Measurements from ENCODE around the gene ARSA. TPM values are rescaled to one million over a fixed set of nuclear protein-coding genes. Genes with fewer than 3 reads are reported as not detected.

Gene ARSA
- total and polyA plus RNA-seq, 9 donors, result 8.4 to 21.9 (median 14.2) TPM

- Histone ChIP-seq H3K4me1 (ENCODE audit: control insufficient read depth, insufficient read depth, low read length) (peaks cover 8% of the 10 kb centered on the region), H3K27ac (ENCODE audit: low read length) (no peak overlapping the region), H3K36me3 (ENCODE audit: control insufficient read depth, insufficient read depth, low read length) (no peaks in the 10 kb centered on the region), H3K4me3 (ENCODE audit: low read length) (no peak overlapping the region), H3K27me3 (ENCODE audit: control insufficient read depth, insufficient read depth, low read length) (no peaks in the 10 kb centered on the region), H3K9me3 (replicated peaks; ENCODE audit: control insufficient read depth, low read depth, low read length) (no peaks in the 10 kb centered on the region)
- 81% methylated on average over 5 of the region's 5 CpGs for WGBS (ENCODE audit: insufficient coverage)
- no peak for DNase-seq
These were observed 40.5 kb downstream of the ARSA start for GRCh38 chr22:50587407-50587806.

- H3K27me3 ChIP-seq (ENCODE audit: control insufficient read depth, insufficient read depth, low read length), result no peaks in the 10 kb centered on the region
- no peak overlapping the region for H3K27ac ChIP-seq (ENCODE audit: low read length)
- peaks cover 15% of the 10 kb centered on the region for H3K4me1 ChIP-seq (ENCODE audit: control insufficient read depth, insufficient read depth, low read length)
- WGBS (ENCODE audit: insufficient coverage), result 73% methylated on average over 2 of the region's 5 CpGs
- H3K36me3 ChIP-seq (ENCODE audit: control insufficient read depth, insufficient read depth, low read length), result peaks cover under 1% of the 10 kb centered on the region
- no peak for DNase-seq
- no peaks in the 10 kb centered on the region for H3K9me3 ChIP-seq (replicated peaks; ENCODE audit: control insufficient read depth, low read depth, low read length)
- H3K4me3 ChIP-seq (ENCODE audit: low read length), result no peak overlapping the region
These were observed 41.5 kb downstream of the ARSA start for GRCh38 chr22:50586416-50586815.

GRCh38 chr22:50585781-50586180 is 42.2 kb downstream of the ARSA start:
- WGBS (ENCODE audit: insufficient coverage), result 97% methylated on average over 7 of the region's 8 CpGs
- no peak overlapping the region for H3K4me3 ChIP-seq (ENCODE audit: low read length)
- DNase-seq, result no peak
- H3K27ac ChIP-seq (ENCODE audit: low read length), result no peak overlapping the region
- peaks cover 17% of the 10 kb centered on the region for H3K4me1 ChIP-seq (ENCODE audit: control insufficient read depth, insufficient read depth, low read length)
- H3K36me3 ChIP-seq (ENCODE audit: control insufficient read depth, insufficient read depth, low read length), result peaks cover 7% of the 10 kb centered on the region
- no peaks in the 10 kb centered on the region for H3K9me3 ChIP-seq (replicated peaks; ENCODE audit: control insufficient read depth, low read depth, low read length)
- H3K27me3 ChIP-seq (ENCODE audit: control insufficient read depth, insufficient read depth, low read length), result no peaks in the 10 kb centered on the region

- WGBS (ENCODE audit: insufficient coverage), result 100% methylated on average over 1 of the region's 3 CpGs
- H3K4me3 ChIP-seq (ENCODE audit: low read length), result no peak overlapping the region
- DNase-seq, result no peak
- peaks cover 17% of the 10 kb centered on the region for H3K4me1 ChIP-seq (ENCODE audit: control insufficient read depth, insufficient read depth, low read length)
- peaks cover 11% of the 10 kb centered on the region for H3K36me3 ChIP-seq (ENCODE audit: control insufficient read depth, insufficient read depth, low read length)
- no peak overlapping the region for H3K27ac ChIP-seq (ENCODE audit: low read length)
- H3K9me3 ChIP-seq (replicated peaks; ENCODE audit: control insufficient read depth, low read depth, low read length), result no peaks in the 10 kb centered on the region
- H3K27me3 ChIP-seq (ENCODE audit: control insufficient read depth, insufficient read depth, low read length), result no peaks in the 10 kb centered on the region
These were observed 42.7 kb downstream of the ARSA start for GRCh38 chr22:50585238-50585637.

GRCh38 chr22:50584106-50585096 is 43.6 kb downstream of the ARSA start:
- H3K9me3 ChIP-seq (replicated peaks; ENCODE audit: control insufficient read depth, low read depth, low read length), result no peaks in the 10 kb centered on the region
- no peaks in the 10 kb centered on the region for H3K27me3 ChIP-seq (ENCODE audit: control insufficient read depth, insufficient read depth, low read length)
- DNase-seq, result no peak
- H3K4me1 ChIP-seq (ENCODE audit: control insufficient read depth, insufficient read depth, low read length), result peaks cover 25% of the 10 kb centered on the region
- H3K36me3 ChIP-seq (ENCODE audit: control insufficient read depth, insufficient read depth, low read length), result peaks cover 19% of the 10 kb centered on the region
- WGBS (ENCODE audit: insufficient coverage), result 90% methylated on average over 16 of the region's 23 CpGs
- no peak overlapping the region for H3K27ac ChIP-seq (ENCODE audit: low read length)
- H3K4me3 ChIP-seq (ENCODE audit: low read length), result no peak overlapping the region

- Histone ChIP-seq H3K36me3 (ENCODE audit: control insufficient read depth, insufficient read depth, low read length) (peaks cover 22% of the 10 kb centered on the region), H3K4me3 (ENCODE audit: low read length) (peak overlapping the region; percentile 93), H3K9me3 (replicated peaks; ENCODE audit: control insufficient read depth, low read depth, low read length) (no peaks in the 10 kb centered on the region), H3K27ac (ENCODE audit: low read length) (peak overlapping the region; percentile 35), H3K4me1 (ENCODE audit: control insufficient read depth, insufficient read depth, low read length) (peaks cover 35% of the 10 kb centered on the region), H3K27me3 (ENCODE audit: control insufficient read depth, insufficient read depth, low read length) (peaks cover 4% of the 10 kb centered on the region)
- no peak for DNase-seq
- WGBS (ENCODE audit: insufficient coverage), result 4% methylated on average over 33 of the region's 37 CpGs
These were observed 44.6 kb downstream of the ARSA start for GRCh38 chr22:50583294-50583861.

GRCh38 chr22:50582493-50583293 is 45.3 kb downstream of the ARSA start, which contains the start of gene CHKB:
TSS of gene CHKB (minus strand) at chr22:50582849. CDS start at chr22:50582781, 68 bp downstream.
- Histone ChIP-seq H3K27ac (ENCODE audit: low read length) (peak within 1 kb of the TSS; percentile 94), H3K36me3 (ENCODE audit: control insufficient read depth, insufficient read depth, low read length) (peaks cover 22% of the 10 kb centered on the region), H3K4me3 (ENCODE audit: low read length) (peak within 1 kb of the TSS; percentile 93), H3K9me3 (replicated peaks; ENCODE audit: control insufficient read depth, low read depth, low read length) (no peaks in the 10 kb centered on the region), H3K27me3 (ENCODE audit: control insufficient read depth, insufficient read depth, low read length) (peaks cover 9% of the 10 kb centered on the region), H3K4me1 (ENCODE audit: control insufficient read depth, insufficient read depth, low read length) (peaks cover 40% of the 10 kb centered on the region)
- under 1% methylated on average over 96 of the region's 96 CpGs for WGBS (ENCODE audit: insufficient coverage)
- peak; percentile 100 for DNase-seq

- peak overlapping the region; percentile 93 for H3K4me3 ChIP-seq (ENCODE audit: low read length)
- peak overlapping the region; percentile 94 for H3K27ac ChIP-seq (ENCODE audit: low read length)
- H3K9me3 ChIP-seq (replicated peaks; ENCODE audit: control insufficient read depth, low read depth, low read length), result no peaks in the 10 kb centered on the region
- H3K27me3 ChIP-seq (ENCODE audit: control insufficient read depth, insufficient read depth, low read length), result peaks cover 14% of the 10 kb centered on the region
- H3K4me1 ChIP-seq (ENCODE audit: control insufficient read depth, insufficient read depth, low read length), result peaks cover 47% of the 10 kb centered on the region
- 7% methylated on average over 38 of the region's 39 CpGs for WGBS (ENCODE audit: insufficient coverage)
- peak; percentile 38 for DNase-seq
- H3K36me3 ChIP-seq (ENCODE audit: control insufficient read depth, insufficient read depth, low read length), result peaks cover 22% of the 10 kb centered on the region
These were observed 45.9 kb downstream of the ARSA start for GRCh38 chr22:50581950-50582492.

GRCh38 chr22:50581031-50581949 is 46.7 kb downstream of the ARSA start:
- peaks cover 17% of the 10 kb centered on the region for H3K27me3 ChIP-seq (ENCODE audit: control insufficient read depth, insufficient read depth, low read length)
- peaks cover 50% of the 10 kb centered on the region for H3K4me1 ChIP-seq (ENCODE audit: control insufficient read depth, insufficient read depth, low read length)
- no peak for DNase-seq
- H3K9me3 ChIP-seq (replicated peaks; ENCODE audit: control insufficient read depth, low read depth, low read length), result no peaks in the 10 kb centered on the region
- H3K4me3 ChIP-seq (ENCODE audit: low read length), result peak overlapping the region; percentile 93
- peaks cover 22% of the 10 kb centered on the region for H3K36me3 ChIP-seq (ENCODE audit: control insufficient read depth, insufficient read depth, low read length)
- WGBS (ENCODE audit: insufficient coverage), result 90% methylated on average over 18 of the region's 22 CpGs
- no peak overlapping the region for H3K27ac ChIP-seq (ENCODE audit: low read length)
